ENCODE measurements around the gene DLG2.

The DLG2 gene

DNA sequence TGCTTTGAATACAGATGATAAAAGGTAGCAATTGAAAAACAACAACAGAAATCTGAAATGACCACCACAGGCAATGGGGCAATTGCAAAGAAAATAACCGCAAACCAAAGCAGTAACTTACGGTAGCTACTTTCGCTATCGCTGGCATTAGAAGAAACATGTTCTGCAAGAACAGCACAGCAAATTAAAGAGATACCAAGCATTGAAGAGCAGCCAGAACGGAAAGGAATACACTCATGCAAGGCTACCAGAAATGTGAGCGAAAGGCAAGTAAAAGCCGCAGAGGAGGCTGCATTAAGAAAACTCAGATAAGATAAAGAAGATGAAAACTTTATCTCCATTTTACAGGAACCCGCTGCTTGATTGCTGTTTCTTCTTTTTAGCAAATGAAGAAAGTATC, 2146.9 kb downstream of the DLG2 start:
- TF ChIP-seq, protein P1, sequence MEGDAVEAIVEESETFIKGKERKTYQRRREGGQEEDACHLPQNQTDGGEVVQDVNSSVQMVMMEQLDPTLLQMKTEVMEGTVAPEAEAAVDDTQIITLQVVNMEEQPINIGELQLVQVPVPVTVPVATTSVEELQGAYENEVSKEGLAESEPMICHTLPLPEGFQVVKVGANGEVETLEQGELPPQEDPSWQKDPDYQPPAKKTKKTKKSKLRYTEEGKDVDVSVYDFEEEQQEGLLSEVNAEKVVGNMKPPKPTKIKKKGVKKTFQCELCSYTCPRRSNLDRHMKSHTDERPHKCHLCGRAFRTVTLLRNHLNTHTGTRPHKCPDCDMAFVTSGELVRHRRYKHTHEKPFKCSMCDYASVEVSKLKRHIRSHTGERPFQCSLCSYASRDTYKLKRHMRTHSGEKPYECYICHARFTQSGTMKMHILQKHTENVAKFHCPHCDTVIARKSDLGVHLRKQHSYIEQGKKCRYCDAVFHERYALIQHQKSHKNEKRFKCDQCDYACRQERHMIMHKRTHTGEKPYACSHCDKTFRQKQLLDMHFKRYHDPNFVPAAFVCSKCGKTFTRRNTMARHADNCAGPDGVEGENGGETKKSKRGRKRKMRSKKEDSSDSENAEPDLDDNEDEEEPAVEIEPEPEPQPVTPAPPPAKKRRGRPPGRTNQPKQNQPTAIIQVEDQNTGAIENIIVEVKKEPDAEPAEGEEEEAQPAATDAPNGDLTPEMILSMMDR (IDR thresholded peaks at IDR 0.05; ENCODE audit: insufficient read depth, missing control alignments): no peak
- DNase-seq (ENCODE audit: insufficient read length, low spot score) (no peak), FAIRE-seq (no peak)

DNA sequence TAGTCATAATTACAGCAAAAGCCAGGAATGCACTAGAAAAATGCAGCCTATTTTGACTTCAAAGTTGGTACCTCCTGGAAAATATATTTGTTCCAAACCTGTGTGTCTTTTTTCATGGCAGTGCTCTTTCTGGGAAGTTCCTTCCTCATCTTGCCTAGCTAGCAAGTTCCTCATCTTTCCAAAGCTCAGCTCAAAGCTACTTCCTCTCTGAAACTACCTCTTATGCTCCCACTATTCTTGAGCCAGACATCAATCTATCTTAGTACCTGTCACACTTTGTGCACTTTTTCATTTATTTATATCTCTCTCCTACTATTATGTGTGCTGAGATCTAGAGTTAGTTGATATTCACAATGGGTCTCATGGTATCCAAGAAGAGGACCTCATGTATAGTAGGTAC, 2149.4 kb downstream of the DLG2 start:
- DNase-seq (ENCODE audit: insufficient read length, low spot score): no peak
- no peak for FAIRE-seq

DNA sequence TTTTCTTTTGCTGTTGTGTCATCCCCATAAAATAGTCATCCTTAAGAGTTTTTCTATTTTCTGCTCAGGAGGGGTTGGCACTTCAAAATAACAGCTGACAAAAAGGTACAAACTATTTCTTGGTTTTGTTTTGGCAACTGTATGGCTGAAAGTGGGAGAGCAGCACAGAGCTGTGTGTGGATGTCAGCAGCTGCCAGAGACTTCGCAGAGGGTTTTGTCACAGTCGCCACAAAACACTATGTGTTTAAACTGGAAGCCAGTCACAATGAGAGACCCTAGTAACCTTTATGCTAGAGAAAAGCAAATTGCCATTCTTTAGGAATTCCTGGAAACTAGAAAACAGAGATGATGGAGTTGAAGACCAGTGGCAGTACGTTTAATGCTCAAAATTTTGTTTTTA, 2151.4 kb downstream of the DLG2 start:
- DNase-seq (ENCODE audit: insufficient read length, low spot score) (no peak), FAIRE-seq (no peak)
- TF ChIP-seq, protein P1 (IDR thresholded peaks at IDR 0.05; ENCODE audit: insufficient read depth, missing control alignments): no peak

More for the DNA sequence above, 2149.4 kb downstream of the DLG2 start:
- TF ChIP-seq, protein P1 (IDR thresholded peaks at IDR 0.05; ENCODE audit: insufficient read depth, missing control alignments): no peak

DNA sequence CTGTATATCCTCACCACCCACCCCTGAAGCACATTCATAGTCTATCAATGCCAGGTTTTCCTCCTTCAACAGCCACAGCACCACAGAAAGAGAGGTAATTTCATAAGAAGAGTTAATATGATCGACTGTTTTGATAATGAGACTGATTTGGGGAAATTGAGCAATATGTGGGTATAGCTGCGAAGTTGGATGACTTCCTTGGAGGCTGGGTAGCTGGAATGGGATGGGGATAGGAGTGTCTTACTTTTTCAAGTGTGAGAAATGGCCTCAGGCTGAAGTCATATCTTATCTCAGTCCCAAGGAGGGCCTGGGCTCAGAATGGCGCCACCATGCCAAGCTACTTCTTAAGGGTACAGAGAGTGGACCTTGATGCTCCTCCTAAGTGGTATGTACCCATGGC, 2153.4 kb downstream of the DLG2 start:
- no peak for DNase-seq (ENCODE audit: insufficient read length, low spot score)
- TF ChIP-seq, protein P1 (IDR thresholded peaks at IDR 0.05; ENCODE audit: insufficient read depth, missing control alignments): no peak
- FAIRE-seq: no peak

DNA sequence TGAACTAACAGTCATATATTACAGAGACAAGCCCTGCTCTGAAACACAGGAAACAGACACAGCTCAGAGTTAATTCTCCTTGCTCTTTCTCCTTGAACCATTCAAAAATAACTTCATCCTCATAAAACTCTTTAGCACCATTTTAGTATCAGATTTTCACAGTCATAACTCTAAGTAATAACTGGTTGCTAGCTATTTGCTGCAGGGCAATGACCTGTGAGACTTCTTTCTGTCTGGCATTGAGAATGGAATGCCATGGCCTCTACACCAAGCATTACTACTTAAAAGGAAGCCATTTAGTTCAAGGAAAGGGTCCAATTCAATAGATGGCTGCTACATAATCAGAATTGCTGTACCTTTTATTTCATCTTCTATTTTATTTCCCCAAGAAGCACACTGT, 2154.3 kb downstream of the DLG2 start:
- FAIRE-seq (no peak), DNase-seq (ENCODE audit: insufficient read length, low spot score) (no peak)
- TF ChIP-seq, protein P1 (IDR thresholded peaks at IDR 0.05; ENCODE audit: insufficient read depth, missing control alignments): no peak

DNA sequence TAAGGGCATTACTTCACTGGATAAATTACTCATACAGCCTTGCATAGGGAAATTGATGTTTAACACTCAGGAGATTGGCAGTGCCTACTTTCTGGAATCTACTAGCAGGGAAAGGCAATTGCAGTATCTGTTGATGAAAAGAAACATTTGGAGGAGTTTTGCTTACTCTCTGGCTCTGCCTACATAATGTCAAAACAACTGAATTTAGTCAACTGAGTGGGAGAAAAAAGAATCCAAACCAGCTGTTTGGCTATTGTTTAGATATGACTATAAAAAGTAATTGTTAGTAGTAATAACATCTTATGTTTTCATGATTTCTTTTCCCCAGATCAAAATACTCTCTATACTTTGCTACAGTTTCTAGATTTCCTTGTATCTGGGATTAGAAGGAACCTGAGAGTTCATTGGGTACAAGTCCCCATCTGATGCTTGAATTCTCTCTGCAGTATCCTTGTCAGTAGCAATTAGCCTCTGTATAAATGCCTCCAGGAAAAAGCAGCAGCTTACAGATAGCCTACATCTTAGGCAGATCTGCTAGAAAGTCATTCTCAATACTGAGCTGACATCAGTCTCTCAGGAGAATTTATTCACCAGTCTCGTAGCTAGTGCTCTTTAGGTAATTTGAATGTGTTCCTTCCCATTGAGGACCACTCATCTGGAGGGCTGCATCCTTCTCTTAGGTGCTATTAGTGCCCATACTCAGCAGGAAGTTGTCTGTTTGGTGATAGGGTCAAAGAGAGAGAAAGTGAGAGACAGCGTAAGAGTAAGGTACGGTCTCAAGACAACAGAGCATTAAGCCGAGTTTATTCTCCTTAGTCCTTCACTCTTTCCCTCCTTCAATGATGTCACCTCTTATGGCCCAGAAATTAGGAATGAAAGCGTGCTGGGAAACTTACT, 2155.1 kb downstream of the DLG2 start:
- TF ChIP-seq, protein P1 (IDR thresholded peaks at IDR 0.05; ENCODE audit: insufficient read depth, missing control alignments): no peak
- DNase-seq (ENCODE audit: insufficient read length, low spot score): no peak
- no peak for FAIRE-seq

DNA sequence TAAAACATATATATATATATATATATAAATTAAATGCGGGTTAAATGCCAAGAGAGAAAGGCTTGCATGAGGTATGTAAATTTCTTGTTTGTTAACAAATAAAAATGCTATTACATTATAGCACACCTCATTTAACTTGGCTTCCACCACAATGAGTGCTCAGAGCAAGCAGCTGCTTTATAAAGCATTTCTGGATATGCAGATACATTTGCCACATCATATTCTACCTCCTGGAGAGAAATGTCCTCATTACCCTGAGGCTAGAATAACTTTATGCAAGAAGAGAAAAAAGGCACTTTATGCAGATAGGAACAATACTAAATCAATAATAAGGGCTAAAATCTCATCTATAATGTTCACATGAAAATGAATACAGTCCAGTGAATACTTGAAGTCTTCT, 2159.3 kb downstream of the DLG2 start:
- DNase-seq (ENCODE audit: insufficient read length, low spot score): no peak
- FAIRE-seq: no peak
- TF ChIP-seq, protein P1 (IDR thresholded peaks at IDR 0.05; ENCODE audit: insufficient read depth, missing control alignments): no peak
